GM18907 (cell line): ENCODE results near the gene KRTAP1-1.
"Not testable (repeated sequence)": the region's sequence is repeated elsewhere in the genome, so short reads cannot be mapped to it uniquely, and the experiment has no call there.

Experiments used
- ATAC-seq: cut with Tn5 transposase; IDR thresholded peaks from one replicate; pipeline ENCODE4 v1.9.1; 2021; ENCODE audit warnings: mild to moderate bottlenecking, moderate library complexity; ENCODE audit not compliant: unreplicated experiment

KRTAP1-1 gene

GRCh38 chr17:41013181-41013580 lies 28.1 kb downstream of the KRTAP1-1 start:
- no peak for ATAC-seq

DNA sequence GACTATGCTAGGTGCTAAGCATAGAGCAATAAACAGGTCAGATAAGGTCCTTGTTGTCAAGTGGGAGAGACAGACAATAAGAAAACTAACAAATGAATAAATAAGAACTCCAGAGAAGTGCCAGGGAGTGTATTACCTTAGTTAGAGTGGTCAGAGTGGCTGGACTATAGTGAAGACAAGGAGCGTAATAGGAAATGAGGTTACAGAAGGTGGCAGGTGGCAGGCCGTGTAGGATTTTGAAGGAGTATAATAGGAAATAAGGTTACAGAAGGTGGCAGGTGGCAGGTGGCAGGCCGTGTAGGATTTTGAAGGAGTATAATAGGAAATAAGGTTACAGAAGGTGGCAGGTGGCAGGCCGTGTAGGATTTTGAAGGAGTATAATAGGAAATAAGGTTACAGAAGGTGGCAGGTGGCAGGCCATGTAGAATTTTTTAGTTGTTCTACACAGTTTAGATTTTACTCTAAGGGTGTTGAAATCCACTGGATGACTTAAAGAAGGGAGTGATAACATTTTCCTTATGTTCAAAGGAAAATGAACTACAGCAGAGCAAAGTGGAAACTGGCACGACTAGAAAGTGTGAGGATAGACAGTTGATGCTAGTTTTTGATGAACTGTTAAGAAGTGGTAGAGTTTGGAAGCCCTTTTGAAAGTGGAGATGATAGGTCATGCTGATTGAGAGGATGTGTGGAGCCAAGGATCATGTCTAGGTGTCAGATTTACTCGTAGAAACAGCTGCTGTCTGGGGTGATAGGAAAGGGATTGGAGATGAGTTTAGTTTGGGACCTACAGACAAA lies 28.7 kb downstream of the KRTAP1-1 start:
- ATAC-seq: no peak

- ATAC-seq: no peak
These were observed 30.8 kb downstream of the KRTAP1-1 start for GRCh38 chr17:41010441-41010840.

- ATAC-seq: no peak
These were observed 31.3 kb downstream of the KRTAP1-1 start for GRCh38 chr17:41009936-41010335.

GRCh38 chr17:41009301-41009760 lies 31.9 kb downstream of the KRTAP1-1 start:
- no peak for ATAC-seq

GRCh38 chr17:41008811-41009210 lies 32.4 kb downstream of the KRTAP1-1 start, which contains the start of gene KRTAP3-1:
TSS of gene KRTAP3-1 (minus strand) at chr17:41009128. CDS start at chr17:41009074, 54 bp downstream.
- ATAC-seq: no peak

DNA sequence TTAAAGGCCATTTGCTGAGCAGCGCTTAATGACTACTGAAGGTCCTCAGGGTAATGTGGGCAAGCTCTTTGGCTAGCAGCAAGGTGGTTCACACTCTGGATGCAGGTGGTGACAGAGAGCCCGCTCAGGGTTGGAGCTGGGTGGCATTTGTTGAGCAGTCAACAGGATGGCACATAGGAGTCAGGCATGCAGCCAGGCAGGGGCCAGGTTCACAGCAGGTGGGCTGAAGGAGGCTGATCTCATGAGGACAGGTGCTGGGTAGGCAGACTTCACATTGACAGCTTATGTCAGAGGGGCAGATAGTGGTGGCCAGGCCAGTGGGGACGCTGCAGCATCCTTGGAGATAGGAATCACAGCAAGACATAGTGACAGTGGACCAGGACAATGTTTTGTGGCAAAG lies 36.9 kb downstream of the KRTAP1-1 start:
- ATAC-seq: no peak

GRCh38 chr17:41003926-41004325 lies 37.3 kb downstream of the KRTAP1-1 start:
- no peak for ATAC-seq

DNA sequence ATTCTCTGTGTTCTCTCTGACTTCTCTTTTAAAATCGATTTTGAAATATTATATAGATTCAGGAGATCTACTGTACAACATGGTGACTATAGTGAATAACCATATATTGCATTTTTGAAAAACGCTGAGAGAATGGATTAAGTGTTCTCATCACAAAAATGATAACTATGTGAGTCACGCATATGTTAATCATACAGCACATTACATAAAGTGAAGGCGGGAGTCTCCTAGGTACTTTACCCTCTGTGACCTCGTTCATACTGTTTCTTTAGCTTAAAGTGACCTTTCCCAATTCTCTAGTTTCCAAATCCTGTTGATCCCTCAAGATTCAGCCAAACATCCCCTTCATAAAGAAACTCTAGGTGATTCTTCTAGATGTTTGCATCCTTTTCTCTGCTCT lies 38.4 kb downstream of the KRTAP1-1 start:
- ATAC-seq: no peak

DNA sequence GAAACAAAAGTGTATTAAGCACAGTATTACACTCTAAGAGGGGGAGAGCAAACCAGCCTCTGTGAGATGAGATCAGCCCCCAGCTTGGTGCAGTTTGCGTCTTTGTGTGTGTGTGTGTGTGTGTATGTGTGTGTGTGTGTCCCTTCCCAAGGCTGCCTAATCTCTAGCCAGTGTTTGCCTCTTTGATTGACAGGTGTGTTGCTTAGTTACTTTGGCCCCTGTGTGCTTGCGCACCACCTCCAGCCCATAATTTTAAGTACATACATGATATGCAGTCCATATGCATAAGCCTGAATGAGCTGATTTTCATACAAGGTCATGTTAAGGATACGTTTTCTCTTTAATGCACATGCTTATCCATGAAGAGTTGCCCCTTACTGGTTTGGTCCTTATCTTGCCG lies 39.5 kb downstream of the KRTAP1-1 start:
- no peak for ATAC-seq

GRCh38 chr17:40999563-40999962 lies 41.7 kb downstream of the KRTAP1-1 start, which contains the start of gene KRTAP3-2:
TSS of gene KRTAP3-2 (minus strand) at chr17:40999906. CDS start at chr17:40999853, 53 bp downstream.
- ATAC-seq: not testable (repeated sequence)

- ATAC-seq: no peak
These were observed 43.9 kb downstream of the KRTAP1-1 start for GRCh38 chr17:40997361-40997760.

GRCh38 chr17:40996829-40997228 lies 44.4 kb downstream of the KRTAP1-1 start:
- ATAC-seq: no peak

GRCh38 chr17:40995116-40995515 lies 46.1 kb downstream of the KRTAP1-1 start:
- no peak for ATAC-seq

- ATAC-seq: no peak
These were observed 47.4 kb downstream of the KRTAP1-1 start, which contains the start of gene KRTAP3-3 for GRCh38 chr17:40993839-40994238. TSS of gene KRTAP3-3 (minus strand) at chr17:40994164. CDS start at chr17:40994097, 67 bp downstream.

- no peak for ATAC-seq
These were observed 48.2 kb downstream of the KRTAP1-1 start for GRCh38 chr17:40993084-40993483.

DNA sequence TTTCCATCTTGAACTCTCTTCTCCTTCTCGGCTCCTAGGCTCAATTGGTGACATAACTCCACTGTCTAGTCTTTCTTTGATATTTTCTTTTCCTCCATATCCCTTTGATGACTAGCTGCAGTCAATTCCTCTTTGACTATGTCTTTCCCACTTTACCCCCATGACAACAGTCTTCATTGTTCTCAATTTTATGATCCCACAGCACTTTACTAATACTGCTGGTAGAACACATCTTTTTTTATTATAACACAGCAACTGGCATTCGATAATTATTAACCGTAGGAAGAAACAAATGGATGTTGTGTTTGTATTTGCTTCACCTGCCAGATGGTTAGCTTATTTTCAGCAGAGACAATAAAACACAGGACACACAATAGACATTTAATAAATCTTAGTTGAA lies 48.6 kb downstream of the KRTAP1-1 start:
- no peak for ATAC-seq
